Right lobe of liver (tissue), 4 donors: ENCODE data around the gene IL1RAPL1.

Source experiments
- CTCF ChIP-seq, 4 donors: fragments of 200-600 bp in 3 of 4; fragments of 450-650 bp in 1 of 4; IDR thresholded peaks; one replicate each; pipeline versions ENCODE4 v1.5.1 to v1.8.0; 2016 to 2022; ENCODE audit warnings: antibody characterized with exemption in 4 of 4, mild to moderate bottlenecking in 2 of 4
- POLR2A ChIP-seq: fragments of 450-650 bp; IDR thresholded peaks from one replicate; pipeline ENCODE4 v1.6.1; 2017; ENCODE audit warnings: antibody characterized with exemption, mild to moderate bottlenecking
- donor health status: DM: no; HTN: no; CAD: no.
- donor health status: DM: no; HTN: no; CAD: no.
- donor health status: DM: no; HTN: yes; CAD: no.

GRCh38 chrX:29798469-29798868 lies 1211.2 kb downstream of the IL1RAPL1 start:
- TF ChIP-seq CTCF (IDR thresholded peaks at IDR 0.05) (no peak), POLR2A (no peak)
